ENCODE measurements around the gene AIP. TPM values are rescaled to one million over a fixed set of nuclear protein-coding genes. Genes with fewer than 3 reads are reported as not detected.

AIP gene
- total RNA-seq, 4 donors from 2014 or later, result 33.0 to 60.8 (median 48.8) TPM

DNA sequence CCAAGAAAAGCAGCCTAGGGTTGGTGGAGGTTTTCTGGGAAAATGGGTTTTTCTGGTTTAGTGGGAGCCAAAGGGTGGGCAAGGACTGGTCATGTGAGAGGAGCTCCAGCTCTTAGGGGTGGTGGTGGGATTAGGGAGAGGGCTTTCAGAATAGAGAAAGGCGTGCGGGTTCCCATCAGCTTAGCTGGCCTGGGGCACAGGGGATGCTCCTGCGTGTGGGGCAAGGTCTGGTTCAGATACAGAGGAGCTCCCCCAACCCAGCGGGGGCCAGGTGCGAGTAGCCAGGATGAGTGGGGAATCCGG is 14.4 kb upstream of the AIP start:
- H3K36me3 ChIP-seq, result no peaks in the 10 kb centered on the region
- TF ChIP-seq CTCF (IDR thresholded peaks at IDR 0.05 in 4 of 5, conservative IDR thresholded peaks at IDR 0.05 in 1 of 5) (no peak), POLR2A (IDR thresholded peaks at IDR 0.05) (no peak)
- no peaks in the 10 kb centered on the region for H3K27me3 ChIP-seq
- intact Hi-C loops (cut with DNase I; ENCODE audit: low total_unique reads) (loop anchor here (5.0 kb wide), 1 partner anchor 41 kb away; the partner anchor contains the start of gene RPS6KB2), in situ Hi-C loops (cut with MboI; ENCODE audit: low sequenced_read_pairs in 4 of 4) (no loop called here)
- H3K27ac ChIP-seq, result peak overlapping the region; percentile 79 to 96 (median 88)
- no peaks in the 10 kb centered on the region for H3K9me3 ChIP-seq
- H3K4me3 ChIP-seq, result peak overlapping the region; percentile 86 to 98 (median 94)
- peaks cover 15 to 23% of the 10 kb centered on the region in 2 donors for H3K4me1 ChIP-seq
- no peak for ATAC-seq
- no peak for DNase-seq

DNA sequence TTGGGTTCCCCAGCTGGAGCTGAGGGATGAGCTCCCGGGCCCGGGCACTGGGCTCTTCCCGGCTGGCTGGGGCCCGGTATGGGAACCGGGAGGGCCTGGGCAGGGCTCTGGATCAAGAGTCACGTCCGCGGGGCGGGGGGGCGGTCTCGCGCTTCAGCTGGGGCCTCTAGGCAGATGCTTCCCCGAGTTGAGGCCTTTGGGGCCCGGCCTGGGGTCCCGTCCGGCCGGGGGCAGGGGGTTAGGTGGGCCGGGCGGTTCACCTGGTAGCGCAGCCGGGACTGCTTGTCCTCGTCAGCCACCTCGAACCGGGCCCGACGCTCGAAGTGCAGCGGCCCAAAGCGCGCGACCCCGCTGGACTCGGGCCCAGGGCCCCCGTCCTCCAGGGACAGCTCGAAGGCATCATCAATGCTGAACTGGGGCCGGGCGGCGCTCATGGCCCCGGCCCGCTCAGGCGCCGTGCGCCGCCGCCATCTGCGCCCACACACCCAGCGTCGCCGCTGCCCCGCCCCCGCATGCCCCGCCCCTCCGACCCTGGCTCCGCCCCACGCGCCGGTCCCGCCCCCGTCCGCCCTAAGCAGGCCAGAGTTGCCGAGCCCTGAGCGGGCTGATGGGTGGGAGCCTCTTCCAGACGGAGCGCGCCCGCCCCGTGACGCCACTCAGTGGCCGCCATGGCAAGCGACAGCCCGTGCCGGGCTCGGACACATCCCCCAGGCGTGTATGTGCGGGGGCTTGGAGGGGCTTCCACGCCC is 13.9 kb upstream of the AIP start, which contains the start of gene TMEM134:
Gene TMEM134, minus strand, starts transcription at position 493 of the 749 bp plus-strand sequence. Its CDS starts 59 bp downstream, at position 434.
- in situ Hi-C loops (cut with MboI; ENCODE audit: low sequenced_read_pairs in 4 of 4), result no loop called here
- peak within 1 kb of the TSS; percentile 86 to 98 (median 94) for H3K4me3 ChIP-seq
- ATAC-seq, result peak; percentile 84 to 89
- TF ChIP-seq CTCF (IDR thresholded peaks at IDR 0.05 in 4 of 5, conservative IDR thresholded peaks at IDR 0.05 in 1 of 5) (peak in 4 of 5 experiments; percentile 24 to 62 (median 58)), POLR2A (IDR thresholded peaks at IDR 0.05) (peak; percentile 54 to 64)
- peaks cover 12 to 23% of the 10 kb centered on the region in 2 donors for H3K4me1 ChIP-seq
- H3K9me3 ChIP-seq, result no peaks in the 10 kb centered on the region
- H3K27me3 ChIP-seq, result no peaks in the 10 kb centered on the region
- no peaks in the 10 kb centered on the region for H3K36me3 ChIP-seq
- intact Hi-C loops (cut with DNase I; ENCODE audit: low total_unique reads), result loop anchor here (1.0 to 5.0 kb wide), 3 partner anchors 39 to 68 kb away; partner anchors contain the start of genes CDK2AP2, PPP1CA and RPS6KB2
- DNase-seq, result peak; percentile 89 to 91
- peak within 1 kb of the TSS; percentile 79 to 96 (median 88) for H3K27ac ChIP-seq

- Histone ChIP-seq H3K27me3 (no peaks in the 10 kb centered on the region), H3K27ac (peak overlapping the region; percentile 79 to 96 (median 88)), H3K4me3 (peak overlapping the region; percentile 86 to 98 (median 91)), H3K4me1 (peaks cover 8 to 18% of the 10 kb centered on the region in 2 donors), H3K36me3 (no peaks in the 10 kb centered on the region), H3K9me3 (no peaks in the 10 kb centered on the region)
- no peak for DNase-seq
- ATAC-seq, result peak; percentile 36 to 50
- in situ Hi-C loops (cut with MboI; ENCODE audit: low sequenced_read_pairs in 4 of 4) (no loop called here), intact Hi-C loops (cut with DNase I; ENCODE audit: low total_unique reads) (loop anchor here (1.0 to 5.0 kb wide), 3 partner anchors 39 to 68 kb away; partner anchors contain the start of genes CDK2AP2, PPP1CA and RPS6KB2)
- TF ChIP-seq POLR2A (IDR thresholded peaks at IDR 0.05), result no peak
- TF ChIP-seq CTCF (IDR thresholded peaks at IDR 0.05 in 4 of 5, conservative IDR thresholded peaks at IDR 0.05 in 1 of 5), result peak in 1 of 5 experiments; percentile 39
Observed at GRCh38 chr11:67469508-67469811, 13.4 kb upstream of the AIP start.

GRCh38 chr11:67470337-67471002 is 12.4 kb upstream of the AIP start:
- TF ChIP-seq CTCF (IDR thresholded peaks at IDR 0.05 in 4 of 5, conservative IDR thresholded peaks at IDR 0.05 in 1 of 5), result no peak
- no peak for TF ChIP-seq POLR2A (IDR thresholded peaks at IDR 0.05)
- intact Hi-C loops (cut with DNase I; ENCODE audit: low total_unique reads) (no loop called here), in situ Hi-C loops (cut with MboI; ENCODE audit: low sequenced_read_pairs in 4 of 4) (loop anchor here in 2 of 4 donors (10.0 kb wide), 1 partner anchor 76 kb away; the partner anchor contains the start of gene RAD9A (in 2 of the 2))
- H3K4me1 ChIP-seq, result peaks cover 8 to 18% of the 10 kb centered on the region in 2 donors
- H3K36me3 ChIP-seq, result no peaks in the 10 kb centered on the region
- H3K27ac ChIP-seq, result no peak overlapping the region
- DNase-seq (no peak), ATAC-seq (no peak)
- no peak overlapping the region for H3K4me3 ChIP-seq
- no peaks in the 10 kb centered on the region for H3K27me3 ChIP-seq
- no peaks in the 10 kb centered on the region for H3K9me3 ChIP-seq
